Immature natural killer cell (primary cell): ENCODE results near the gene THAP4. TPM values are rescaled to one million over a fixed set of nuclear protein-coding genes. Genes with fewer than 3 reads are reported as not detected.
"Not testable (repeated sequence)": the region's sequence is repeated elsewhere in the genome, so short reads cannot be mapped to it uniquely, and the experiment has no call there.

Source experiments
- DNase-seq, 3 donors: peaks; one replicate each; pipeline ENCODE4 v3.0.0; 2022; ENCODE audit warnings: mixed read lengths in 1 of 3
- H3K27ac Mint-ChIP-seq, 6 donors: one replicate each; pipeline ENCODE4 v1.8.0; 2020; ENCODE audit warnings: mixed read lengths in 6 of 6, mild to moderate bottlenecking in 5 of 6, inconsistent platforms in 4 of 6, moderate library complexity in 3 of 6
- H3K27me3 Mint-ChIP-seq, 3 donors: one replicate each; pipeline ENCODE4 v1.8.0; 2020 to 2021; ENCODE audit warnings: low read depth in 3 of 3, mild to moderate bottlenecking in 3 of 3, mixed read lengths in 3 of 3, moderate library complexity in 3 of 3, inconsistent platforms in 1 of 3
- H3K36me3 Mint-ChIP-seq, 3 donors: one replicate each; pipeline ENCODE4 v1.8.0; 2020; ENCODE audit warnings: mixed read lengths in 3 of 3, inconsistent platforms in 2 of 3, mild to moderate bottlenecking in 2 of 3
- H3K4me1 Mint-ChIP-seq, 2 donors: one replicate each; pipeline ENCODE4 v1.8.0; 2020; ENCODE audit warnings: inconsistent platforms in 2 of 2, mild to moderate bottlenecking in 2 of 2, mixed read lengths in 2 of 2, moderate library complexity in 1 of 2
- H3K4me3 Mint-ChIP-seq, 5 donors: one replicate each; pipeline ENCODE4 v1.8.0; 2020; ENCODE audit warnings: mild to moderate bottlenecking in 5 of 5, mixed read lengths in 5 of 5, inconsistent platforms in 3 of 5, moderate library complexity in 3 of 5
- H3K9me3 Mint-ChIP-seq, 6 donors: one replicate each; pipeline ENCODE4 v1.8.0; 2020; ENCODE audit warnings: mild to moderate bottlenecking in 6 of 6, mixed read lengths in 6 of 6, inconsistent platforms in 4 of 6, moderate library complexity in 3 of 6
- polyA plus RNA-seq, 3 donors: library from polyadenylated mRNA; unstranded; fragments of 300-500 nt; fragmentation: Illumina TruSeq; gene quantifications; one replicate each; pipeline ENCODE4 v1.2.3, GENCODE V29; 2021

Gene THAP4
- polyA plus RNA-seq, 3 donors from 2014 or later = 20.0 to 39.5 (median 29.4) TPM

GRCh38 chr2:241573741-241574140 lies 63.2 kb downstream of the THAP4 start:
- peak overlapping the region in 2 of 6 donors; percentile 12 to 32 for H3K27ac Mint-ChIP-seq
- DNase-seq = no peak

GRCh38 chr2:241572915-241573651 lies 63.9 kb downstream of the THAP4 start:
- DNase-seq, H3K36me3 Mint-ChIP-seq, H3K9me3 Mint-ChIP-seq, H3K27me3 Mint-ChIP-seq: not testable (repeated sequence)
- Mint-ChIP-seq H3K4me1 (peaks cover 18 to 22% of the 10 kb centered on the region in 2 donors), H3K4me3 (peak overlapping the region in 1 of 5 donors; percentile 27), H3K27ac (peak overlapping the region in 2 of 6 donors; percentile 12 to 32)

More at GRCh38 chr2:241573741-241574140, 63.2 kb downstream of the THAP4 start:
- peaks cover 18 to 22% of the 10 kb centered on the region in 2 donors for H3K4me1 Mint-ChIP-seq
- H3K36me3 Mint-ChIP-seq = peaks cover 0 to 2% (median 0%) of the 10 kb centered on the region in 3 donors
- H3K27me3 Mint-ChIP-seq = no peaks in the 10 kb centered on the region
- no peak overlapping the region for H3K4me3 Mint-ChIP-seq
- no peaks in the 10 kb centered on the region for H3K9me3 Mint-ChIP-seq

GRCh38 chr2:241571821-241572620 lies 64.9 kb downstream of the THAP4 start:
- H3K4me1 Mint-ChIP-seq = peaks cover 11 to 18% of the 10 kb centered on the region in 2 donors
- no peaks in the 10 kb centered on the region for H3K36me3 Mint-ChIP-seq
- H3K27me3 Mint-ChIP-seq = no peaks in the 10 kb centered on the region
- DNase-seq = no peak
- H3K27ac Mint-ChIP-seq = peak overlapping the region; percentile 61 to 87 (median 78)
- peak overlapping the region in 4 of 5 donors; percentile 51 to 66 (median 58) for H3K4me3 Mint-ChIP-seq
- H3K9me3 Mint-ChIP-seq = no peaks in the 10 kb centered on the region

GRCh38 chr2:241570961-241571581 lies 65.9 kb downstream of the THAP4 start:
- H3K4me3 Mint-ChIP-seq = peak overlapping the region; percentile 35 to 66 (median 51)
- peaks cover 11 to 21% of the 10 kb centered on the region in 2 donors for H3K4me1 Mint-ChIP-seq

GRCh38 chr2:241569831-241570281 lies 67.1 kb downstream of the THAP4 start:
- DNase-seq = no peak
- Mint-ChIP-seq H3K4me3 (peak overlapping the region in 3 of 5 donors; percentile 3 to 56 (median 38)), H3K9me3 (no peaks in the 10 kb centered on the region), H3K27me3 (peaks cover 0 to under 1% (median 0%) of the 10 kb centered on the region in 3 donors), H3K27ac (peak overlapping the region in 3 of 6 donors; percentile 36 to 80 (median 77)), H3K36me3 (no peaks in the 10 kb centered on the region), H3K4me1 (peaks cover 11 to 21% of the 10 kb centered on the region in 2 donors)

More at GRCh38 chr2:241570961-241571581, 65.9 kb downstream of the THAP4 start:
- Mint-ChIP-seq H3K36me3 (no peaks in the 10 kb centered on the region), H3K27ac (peak overlapping the region; percentile 61 to 87 (median 71)), H3K9me3 (no peaks in the 10 kb centered on the region), H3K27me3 (no peaks in the 10 kb centered on the region)
- peak; percentile 56 to 70 (median 67) for DNase-seq

- H3K4me1 Mint-ChIP-seq = peaks cover 11 to 21% of the 10 kb centered on the region in 2 donors
- peak overlapping the region in 3 of 6 donors; percentile 20 to 77 (median 24) for H3K27ac Mint-ChIP-seq
- no peaks in the 10 kb centered on the region for H3K36me3 Mint-ChIP-seq
- peak overlapping the region in 1 of 5 donors; percentile 19 for H3K4me3 Mint-ChIP-seq
- H3K27me3 Mint-ChIP-seq = peaks cover 0 to 1% (median 0%) of the 10 kb centered on the region in 3 donors
- no peaks in the 10 kb centered on the region for H3K9me3 Mint-ChIP-seq
- DNase-seq = no peak
Observed at GRCh38 chr2:241568726-241569125, 68.2 kb downstream of the THAP4 start.

GRCh38 chr2:241567776-241568175 lies 69.2 kb downstream of the THAP4 start:
- H3K4me3 Mint-ChIP-seq = no peak overlapping the region
- DNase-seq = no peak
- H3K27me3 Mint-ChIP-seq = peaks cover 0 to 1% (median 1%) of the 10 kb centered on the region in 3 donors
- H3K36me3 Mint-ChIP-seq = no peaks in the 10 kb centered on the region
- H3K4me1 Mint-ChIP-seq = peaks cover 11 to 19% of the 10 kb centered on the region in 2 donors
- H3K27ac Mint-ChIP-seq = no peak overlapping the region
- no peaks in the 10 kb centered on the region for H3K9me3 Mint-ChIP-seq

GRCh38 chr2:241567266-241567665 lies 69.7 kb downstream of the THAP4 start:
- not testable (repeated sequence) for H3K4me3 Mint-ChIP-seq, DNase-seq, H3K27me3 Mint-ChIP-seq, H3K36me3 Mint-ChIP-seq, H3K9me3 Mint-ChIP-seq
- Mint-ChIP-seq H3K4me1 (peaks cover 11 to 19% of the 10 kb centered on the region in 2 donors), H3K27ac (peak overlapping the region in 1 of 6 donors; percentile 28)

- H3K4me3 Mint-ChIP-seq = peak overlapping the region in 1 of 5 donors; percentile 22
- no peaks in the 10 kb centered on the region for H3K9me3 Mint-ChIP-seq
- peak overlapping the region in 3 of 6 donors; percentile 49 to 70 (median 64) for H3K27ac Mint-ChIP-seq
- no peaks in the 10 kb centered on the region for H3K36me3 Mint-ChIP-seq
- peaks cover 0 to 1% (median 1%) of the 10 kb centered on the region in 3 donors for H3K27me3 Mint-ChIP-seq
- DNase-seq = no peak
- H3K4me1 Mint-ChIP-seq = peaks cover 9 to 15% of the 10 kb centered on the region in 2 donors
Observed at GRCh38 chr2:241566468-241566867, 70.5 kb downstream of the THAP4 start.

GRCh38 chr2:241566021-241566420 lies 70.9 kb downstream of the THAP4 start:
- peaks cover 6 to 11% of the 10 kb centered on the region in 2 donors for H3K4me1 Mint-ChIP-seq
- not testable (repeated sequence) for H3K27ac Mint-ChIP-seq, H3K27me3 Mint-ChIP-seq, DNase-seq, H3K36me3 Mint-ChIP-seq, H3K9me3 Mint-ChIP-seq, H3K4me3 Mint-ChIP-seq

GRCh38 chr2:241565411-241565810 lies 71.5 kb downstream of the THAP4 start:
- Mint-ChIP-seq H3K9me3 (no peaks in the 10 kb centered on the region), H3K4me1 (peaks cover 6 to 14% of the 10 kb centered on the region in 2 donors), H3K4me3 (no peak overlapping the region), H3K27ac (peak overlapping the region in 2 of 6 donors; percentile 16 to 50), H3K27me3 (peaks cover 0 to 3% (median 1%) of the 10 kb centered on the region in 3 donors), H3K36me3 (no peaks in the 10 kb centered on the region)
- no peak for DNase-seq

GRCh38 chr2:241564596-241565410 lies 72.2 kb downstream of the THAP4 start:
- no peaks in the 10 kb centered on the region for H3K9me3 Mint-ChIP-seq
- peaks cover 6 to 18% of the 10 kb centered on the region in 2 donors for H3K4me1 Mint-ChIP-seq
- H3K27me3 Mint-ChIP-seq = peaks cover 1 to 7% (median 2%) of the 10 kb centered on the region in 3 donors
- no peak overlapping the region for H3K27ac Mint-ChIP-seq
- H3K4me3 Mint-ChIP-seq = no peak overlapping the region
- peak in 1 of 3 donors; percentile 21 for DNase-seq
- no peaks in the 10 kb centered on the region for H3K36me3 Mint-ChIP-seq
